OCI-LY3 (cell line): Measurements from ENCODE around the gene PEAK1.

Source experiments
- CTCF ChIP-seq: fragments of 200-600, 300-600 bp; sonication (generic); IDR thresholded peaks from 2 replicates; pipeline ENCODE4 v1.5.1; 2014; ENCODE audit warnings: antibody characterized with exemption, low read length, low read depth
- EZH2phosphoT487 ChIP-seq: fragments of 200-600 bp; shearing (Covaris generic); IDR thresholded peaks from 2 replicates; pipeline ENCODE4 v1.6.1; 2018; ENCODE audit warnings: antibody characterized with exemption, mixed run types, low read depth

- no peak for TF ChIP-seq CTCF
- no peak for TF ChIP-seq EZH2phosphoT487
These were observed 67.0 kb downstream of the PEAK1 start for GRCh38 chr15:77352887-77353286.
